ENCODE measurements around the gene NTM. TPM values are rescaled to one million over a fixed set of nuclear protein-coding genes. Genes with fewer than 3 reads are reported as not detected.

NTM gene
- total RNA-seq, 4 donors from 2014 or later = 1.4 to 2.8 (median 1.7) TPM

DNA sequence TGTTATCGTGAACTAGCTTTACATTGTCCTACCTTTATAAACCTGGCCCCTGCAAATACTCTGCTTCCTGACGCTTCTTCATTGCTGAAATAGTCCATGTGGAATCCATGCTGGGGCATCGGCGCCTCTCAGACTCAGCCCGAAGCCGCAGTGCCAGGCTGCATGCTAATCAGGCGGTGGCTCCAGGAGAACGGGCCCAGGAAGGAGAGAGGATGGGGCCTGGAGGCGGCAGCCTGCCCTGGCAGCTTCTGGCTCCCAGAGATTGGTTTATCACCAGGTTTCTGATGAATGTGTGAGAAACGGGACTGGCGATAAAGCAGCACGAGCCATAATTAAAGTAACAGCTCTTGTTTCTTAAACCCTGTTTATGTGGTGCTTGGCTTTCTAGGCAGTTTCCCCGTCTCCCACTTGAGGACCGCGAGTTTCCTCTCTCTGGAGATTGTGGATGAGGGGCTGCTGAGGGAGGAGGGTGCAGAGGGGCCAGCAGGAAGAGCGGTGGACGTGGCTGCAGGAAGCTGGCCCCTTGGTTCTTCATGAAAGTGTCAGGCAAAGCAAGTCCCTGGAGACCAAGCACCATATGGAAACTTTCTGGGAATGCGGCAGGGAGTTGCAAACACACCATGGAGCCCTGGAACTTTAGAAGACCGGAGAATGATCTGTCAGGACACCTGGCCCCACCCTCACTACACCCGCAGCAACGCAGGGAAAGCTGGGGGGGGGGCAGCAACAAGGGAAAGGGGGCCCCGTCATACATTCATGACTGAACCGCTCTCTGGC lies 93.4 kb downstream of the NTM start:
- DNase-seq = no peak
- no peaks in the 10 kb centered on the region for H3K4me1 ChIP-seq
- H3K4me3 ChIP-seq = no peak overlapping the region
- no peak for TF ChIP-seq POLR2A (IDR thresholded peaks at IDR 0.05)
- TF ChIP-seq, protein P1, sequence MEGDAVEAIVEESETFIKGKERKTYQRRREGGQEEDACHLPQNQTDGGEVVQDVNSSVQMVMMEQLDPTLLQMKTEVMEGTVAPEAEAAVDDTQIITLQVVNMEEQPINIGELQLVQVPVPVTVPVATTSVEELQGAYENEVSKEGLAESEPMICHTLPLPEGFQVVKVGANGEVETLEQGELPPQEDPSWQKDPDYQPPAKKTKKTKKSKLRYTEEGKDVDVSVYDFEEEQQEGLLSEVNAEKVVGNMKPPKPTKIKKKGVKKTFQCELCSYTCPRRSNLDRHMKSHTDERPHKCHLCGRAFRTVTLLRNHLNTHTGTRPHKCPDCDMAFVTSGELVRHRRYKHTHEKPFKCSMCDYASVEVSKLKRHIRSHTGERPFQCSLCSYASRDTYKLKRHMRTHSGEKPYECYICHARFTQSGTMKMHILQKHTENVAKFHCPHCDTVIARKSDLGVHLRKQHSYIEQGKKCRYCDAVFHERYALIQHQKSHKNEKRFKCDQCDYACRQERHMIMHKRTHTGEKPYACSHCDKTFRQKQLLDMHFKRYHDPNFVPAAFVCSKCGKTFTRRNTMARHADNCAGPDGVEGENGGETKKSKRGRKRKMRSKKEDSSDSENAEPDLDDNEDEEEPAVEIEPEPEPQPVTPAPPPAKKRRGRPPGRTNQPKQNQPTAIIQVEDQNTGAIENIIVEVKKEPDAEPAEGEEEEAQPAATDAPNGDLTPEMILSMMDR (IDR thresholded peaks at IDR 0.05) = no peak
- H3K36me3 ChIP-seq = no peaks in the 10 kb centered on the region
- H3K9me3 ChIP-seq = no peaks in the 10 kb centered on the region
- no peaks in the 10 kb centered on the region for H3K27me3 ChIP-seq
- H3K27ac ChIP-seq = no peak overlapping the region

DNA sequence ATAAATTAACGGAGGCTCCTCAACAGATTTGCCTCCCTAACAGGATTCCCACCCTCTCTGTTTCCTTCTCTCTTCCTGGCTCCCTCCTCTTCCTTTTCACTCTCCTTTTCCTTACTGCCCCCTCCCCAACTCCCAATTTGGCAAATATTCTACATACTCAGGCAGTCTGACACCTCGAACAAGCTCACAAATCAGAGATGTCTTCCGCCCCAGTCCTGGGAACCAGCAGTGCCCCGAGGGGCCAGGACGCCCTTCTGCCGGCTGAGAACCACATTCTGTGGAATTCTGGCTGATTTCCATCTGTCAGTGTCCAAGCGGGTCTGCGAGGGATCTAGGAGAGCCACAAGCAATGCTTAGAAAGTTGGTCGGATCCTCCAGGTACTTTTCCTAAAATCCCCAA lies 94.0 kb downstream of the NTM start:
- H3K27me3 ChIP-seq = no peaks in the 10 kb centered on the region
- no peaks in the 10 kb centered on the region for H3K4me1 ChIP-seq
- H3K9me3 ChIP-seq = no peaks in the 10 kb centered on the region
- H3K27ac ChIP-seq = no peak overlapping the region
- TF ChIP-seq POLR2A (IDR thresholded peaks at IDR 0.05) = no peak
- TF ChIP-seq, protein P1 (IDR thresholded peaks at IDR 0.05) = no peak
- H3K4me3 ChIP-seq = no peak overlapping the region
- H3K36me3 ChIP-seq = no peaks in the 10 kb centered on the region
- DNase-seq = no peak

DNA sequence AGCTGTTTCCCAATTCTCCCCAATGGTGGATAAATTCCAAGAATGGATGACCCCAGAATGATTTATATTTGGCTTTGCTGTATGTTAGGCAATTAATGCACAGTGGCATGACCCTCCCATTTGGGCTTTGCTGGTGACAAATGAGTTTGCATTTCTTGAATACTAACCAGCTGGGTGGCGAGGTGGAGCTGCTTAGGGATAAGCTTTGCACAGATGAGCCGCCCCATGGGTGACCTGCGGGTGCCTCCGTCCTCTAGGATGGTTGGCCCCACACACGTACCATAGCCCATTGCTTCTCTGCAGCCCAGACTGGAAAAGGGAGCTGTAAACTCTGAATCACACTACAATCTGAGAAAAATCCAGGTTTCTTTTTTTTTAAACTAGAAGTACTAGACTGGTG lies 94.6 kb downstream of the NTM start:
- H3K9me3 ChIP-seq = no peaks in the 10 kb centered on the region
- H3K27ac ChIP-seq = no peak overlapping the region
- no peaks in the 10 kb centered on the region for H3K4me1 ChIP-seq
- no peak overlapping the region for H3K4me3 ChIP-seq
- no peaks in the 10 kb centered on the region for H3K27me3 ChIP-seq
- TF ChIP-seq POLR2A (IDR thresholded peaks at IDR 0.05) = no peak
- TF ChIP-seq, protein P1 (IDR thresholded peaks at IDR 0.05) = no peak
- DNase-seq = no peak
- H3K36me3 ChIP-seq = no peaks in the 10 kb centered on the region

DNA sequence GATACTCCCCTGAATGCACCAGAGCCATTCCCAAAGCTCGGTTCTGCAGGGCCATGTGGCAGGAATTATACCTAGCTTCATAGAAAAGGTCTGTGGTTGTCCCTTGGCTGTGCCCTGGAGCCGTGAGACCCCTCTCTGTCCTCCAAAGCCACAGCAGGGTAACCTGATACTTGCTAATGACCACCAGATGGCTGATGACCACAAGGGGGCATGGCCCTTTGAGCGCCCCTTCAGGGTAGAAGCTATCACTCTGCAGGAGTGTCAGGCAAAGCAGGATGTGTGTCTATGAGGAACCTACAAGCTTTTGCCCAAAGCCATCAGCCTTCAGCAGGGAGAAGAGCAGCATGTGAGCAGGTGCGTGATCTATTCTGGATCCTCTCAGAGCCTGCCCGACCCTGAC lies 95.3 kb downstream of the NTM start:
- no peak overlapping the region for H3K27ac ChIP-seq
- no peaks in the 10 kb centered on the region for H3K4me1 ChIP-seq
- H3K27me3 ChIP-seq = no peaks in the 10 kb centered on the region
- no peak for DNase-seq
- TF ChIP-seq, protein P1 (IDR thresholded peaks at IDR 0.05) = no peak
- TF ChIP-seq POLR2A (IDR thresholded peaks at IDR 0.05) = no peak
- no peaks in the 10 kb centered on the region for H3K36me3 ChIP-seq
- H3K9me3 ChIP-seq = no peaks in the 10 kb centered on the region
- no peak overlapping the region for H3K4me3 ChIP-seq

DNA sequence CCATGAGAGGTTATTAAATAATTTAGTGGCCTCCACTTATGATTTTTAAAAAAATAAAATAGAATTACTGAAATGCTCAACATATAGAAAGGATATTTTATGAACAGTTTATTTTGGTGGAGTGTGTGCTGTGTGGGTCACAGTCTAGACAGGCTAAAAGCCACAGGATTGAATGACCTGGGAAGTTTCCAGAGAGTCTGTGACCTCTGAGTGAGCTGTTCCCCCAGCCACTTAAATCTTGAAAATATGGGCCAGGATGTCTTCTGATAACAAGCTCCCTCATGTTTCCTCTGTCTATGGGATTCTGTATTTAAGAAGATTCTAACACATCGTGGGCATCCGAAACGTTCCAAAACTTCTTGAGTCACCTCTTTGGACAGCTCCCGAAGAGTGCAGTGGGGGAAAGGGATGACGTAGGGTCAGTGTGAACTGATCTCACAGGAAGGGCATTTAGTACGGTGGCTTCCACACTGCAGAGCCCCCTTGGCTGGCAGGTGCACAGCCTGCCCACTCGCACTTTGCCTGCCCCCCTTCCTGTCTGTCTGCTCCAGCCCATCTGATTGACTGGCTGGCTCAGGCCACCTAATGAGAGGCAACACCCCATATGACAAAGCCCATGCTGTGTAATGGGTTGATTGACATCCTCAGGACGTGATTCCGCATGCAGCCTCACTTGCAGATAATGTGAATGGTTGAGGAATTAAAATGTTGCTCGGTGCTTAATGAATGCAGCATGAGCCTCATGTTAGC lies 97.4 kb downstream of the NTM start:
- H3K9me3 ChIP-seq = no peaks in the 10 kb centered on the region
- no peak for TF ChIP-seq POLR2A (IDR thresholded peaks at IDR 0.05)
- TF ChIP-seq, protein P1 (IDR thresholded peaks at IDR 0.05) = no peak
- H3K4me1 ChIP-seq = no peaks in the 10 kb centered on the region
- no peak overlapping the region for H3K27ac ChIP-seq
- H3K27me3 ChIP-seq = no peaks in the 10 kb centered on the region
- no peak for DNase-seq
- H3K4me3 ChIP-seq = no peak overlapping the region
- H3K36me3 ChIP-seq = no peaks in the 10 kb centered on the region

Measured in Peyer's patch (tissue), 4 donors.